NCI-H2029 (cell line): ENCODE data around the gene ELN.

Experiments
- DNase-seq: peaks from one replicate; lab custom pipeline; 2025; lab: John Stamatoyannopoulos, UW

Gene ELN

DNA sequence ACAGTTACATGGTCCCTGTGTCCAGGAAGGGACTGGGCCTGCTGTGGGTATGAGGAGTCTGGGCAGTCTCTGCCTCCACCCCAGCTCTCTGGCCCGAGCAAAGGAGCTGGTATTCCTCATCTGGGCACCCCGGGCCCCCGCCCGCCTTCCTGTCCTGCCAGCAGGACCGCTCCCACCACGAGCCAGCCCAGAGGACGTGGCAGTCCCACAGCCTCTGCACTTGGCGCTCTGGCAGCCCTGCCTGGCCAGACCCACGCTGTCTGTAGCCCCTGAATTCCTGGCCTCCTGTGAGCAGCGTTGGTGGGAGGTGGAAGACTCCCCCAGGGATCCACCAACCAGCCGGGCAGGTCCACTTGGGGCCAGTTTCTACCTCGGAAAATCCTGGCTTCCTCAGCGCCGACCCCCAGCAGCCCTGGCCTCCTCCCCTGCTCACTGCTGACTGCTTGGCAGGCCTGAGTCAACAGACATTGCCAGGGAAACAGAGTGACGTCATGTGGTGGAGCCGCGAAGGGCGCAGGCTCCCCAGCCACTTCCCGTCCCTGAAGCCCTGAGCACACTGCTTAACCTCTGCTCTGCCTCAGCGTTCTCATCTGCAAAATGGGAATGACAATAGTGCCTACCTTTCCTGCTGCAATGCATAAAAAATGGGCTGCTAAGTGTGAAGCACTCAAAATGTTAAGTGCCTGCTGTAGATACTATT is 34.0 kb downstream of the ELN start:
- DNase-seq, result peak; percentile 72

DNA sequence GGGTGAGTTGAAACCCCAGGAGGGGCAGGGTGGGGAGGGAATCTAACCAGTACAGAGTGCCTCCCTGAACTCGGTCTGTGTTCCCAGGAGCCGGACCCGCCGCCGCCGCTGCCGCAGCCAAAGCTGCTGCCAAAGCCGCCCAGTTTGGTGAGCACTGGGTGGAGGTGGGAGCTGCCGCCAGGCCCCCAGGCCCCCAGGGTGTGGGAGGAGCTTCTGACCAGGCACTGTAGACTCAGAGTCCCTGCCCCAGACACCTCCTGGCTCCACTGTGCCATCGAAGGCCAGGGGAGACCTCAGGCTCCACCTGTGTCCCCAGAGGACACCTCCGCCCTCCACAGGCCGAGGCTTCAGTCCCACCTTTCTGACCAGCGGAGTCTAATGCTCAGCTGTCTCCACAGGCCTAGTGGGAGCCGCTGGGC is 35.3 kb downstream of the ELN start:
- no peak for DNase-seq

DNA sequence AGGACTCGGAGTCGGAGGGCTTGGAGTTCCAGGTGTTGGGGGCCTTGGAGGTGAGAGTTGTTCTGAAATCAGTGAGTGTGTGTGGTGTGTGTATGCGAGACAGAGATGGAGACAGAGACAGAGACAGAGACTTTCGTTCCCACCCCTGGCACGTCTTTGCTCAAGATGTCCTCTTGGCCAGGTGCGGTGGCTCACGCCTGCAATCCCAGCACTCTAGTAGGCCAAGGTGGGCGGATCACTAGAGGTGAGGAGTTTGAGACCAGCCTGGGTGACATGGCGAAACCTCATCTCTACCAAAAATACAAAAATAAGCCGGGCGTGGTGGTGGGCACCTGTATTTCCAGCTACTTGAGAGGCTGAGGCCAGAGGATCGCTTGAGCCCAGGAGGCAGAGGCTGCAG is 35.7 kb downstream of the ELN start:
- DNase-seq, result no peak

GRCh38 chr7:74064696-74065095 is 36.7 kb downstream of the ELN start:
- DNase-seq, result no peak

- DNase-seq, result no peak
Observed at GRCh38 chr7:74066626-74067025, 38.7 kb downstream of the ELN start.

- DNase-seq, result no peak
Observed at GRCh38 chr7:74068378-74069085, 40.6 kb downstream of the ELN start.

- no peak for DNase-seq
Observed at GRCh38 chr7:74069086-74069541, 41.1 kb downstream of the ELN start.

DNA sequence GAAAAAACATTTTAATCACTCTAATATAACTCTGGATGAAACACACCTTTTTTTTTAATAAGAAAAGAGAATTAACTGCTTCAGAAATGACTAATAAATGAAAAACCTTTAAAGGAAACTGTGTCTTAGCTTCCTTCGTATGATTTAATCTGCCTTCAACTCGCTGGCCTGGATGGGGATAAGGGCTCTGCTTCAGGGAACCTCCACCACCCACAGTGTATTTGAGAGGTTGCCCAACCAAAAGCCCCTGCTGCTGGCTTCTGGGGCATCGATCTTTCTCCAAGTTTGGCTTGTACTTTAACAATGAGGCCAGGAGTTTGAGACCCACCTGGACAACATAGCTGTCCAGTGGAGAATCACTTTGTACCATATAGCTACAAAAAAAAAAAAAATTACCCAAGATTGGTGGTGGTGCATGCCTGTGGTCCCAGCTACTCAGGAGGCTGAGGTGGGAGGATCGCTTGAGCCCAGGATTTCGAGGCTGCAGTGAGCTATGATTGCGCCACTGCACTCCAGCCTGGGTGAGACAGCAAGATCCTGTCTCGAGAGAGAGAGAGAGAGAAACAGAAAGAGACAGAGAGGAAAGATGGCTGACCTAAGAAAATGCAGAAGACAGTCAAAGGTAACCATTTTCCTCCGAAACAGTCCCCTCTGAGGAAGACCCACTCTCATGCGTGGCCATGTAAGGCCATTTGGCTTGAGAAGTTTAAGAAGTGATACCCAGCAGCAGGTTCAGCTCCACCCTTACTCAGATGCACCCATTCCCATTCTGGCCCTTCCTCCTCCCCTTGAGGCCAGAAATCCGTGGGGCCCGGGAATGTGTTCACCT is 42.0 kb downstream of the ELN start:
- DNase-seq, result no peak

GRCh38 chr7:74070619-74070921 is 42.6 kb downstream of the ELN start:
- DNase-seq, result no peak

- no peak for DNase-seq
Observed at GRCh38 chr7:74071121-74071520, 43.1 kb downstream of the ELN start.

GRCh38 chr7:74074770-74075169 is 46.8 kb downstream of the ELN start:
- DNase-seq, result no peak

DNA sequence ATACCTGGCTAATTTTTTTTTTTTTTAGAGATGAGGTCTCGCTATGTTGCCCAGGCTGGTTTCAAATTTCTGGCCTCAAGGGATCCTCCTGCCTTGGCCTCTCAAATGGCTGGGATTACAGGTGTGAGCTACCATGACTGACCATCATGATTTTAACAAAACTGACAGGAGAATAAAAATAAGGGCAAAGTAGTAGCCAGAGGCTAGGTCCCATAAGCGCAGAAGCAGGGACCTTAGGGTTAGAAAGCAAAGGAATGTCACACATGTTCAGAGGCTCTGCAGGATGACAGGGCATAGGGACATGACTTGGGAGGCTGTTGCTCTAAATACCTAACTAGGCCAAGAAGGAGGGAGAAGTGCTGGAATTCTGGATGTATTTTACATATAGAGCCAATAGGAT is 50.5 kb downstream of the ELN start:
- no peak for DNase-seq

DNA sequence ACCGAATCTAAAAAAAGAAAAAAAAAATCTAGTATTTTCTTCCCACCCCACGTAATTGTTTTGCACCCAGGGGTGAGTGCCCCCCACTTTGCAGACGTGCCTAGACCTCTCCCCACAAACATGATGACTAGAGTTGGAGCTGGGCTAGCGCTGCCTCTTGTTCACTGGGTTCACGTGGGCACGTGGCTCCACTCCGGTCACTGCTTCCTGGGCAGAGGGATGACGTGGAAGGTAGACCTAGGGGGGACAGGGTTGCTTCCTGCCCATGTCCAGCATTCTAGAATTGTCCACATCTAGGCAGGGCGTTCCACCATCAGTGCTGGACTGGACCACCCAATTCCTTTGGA is 54.8 kb downstream of the ELN start:
- DNase-seq, result no peak

DNA sequence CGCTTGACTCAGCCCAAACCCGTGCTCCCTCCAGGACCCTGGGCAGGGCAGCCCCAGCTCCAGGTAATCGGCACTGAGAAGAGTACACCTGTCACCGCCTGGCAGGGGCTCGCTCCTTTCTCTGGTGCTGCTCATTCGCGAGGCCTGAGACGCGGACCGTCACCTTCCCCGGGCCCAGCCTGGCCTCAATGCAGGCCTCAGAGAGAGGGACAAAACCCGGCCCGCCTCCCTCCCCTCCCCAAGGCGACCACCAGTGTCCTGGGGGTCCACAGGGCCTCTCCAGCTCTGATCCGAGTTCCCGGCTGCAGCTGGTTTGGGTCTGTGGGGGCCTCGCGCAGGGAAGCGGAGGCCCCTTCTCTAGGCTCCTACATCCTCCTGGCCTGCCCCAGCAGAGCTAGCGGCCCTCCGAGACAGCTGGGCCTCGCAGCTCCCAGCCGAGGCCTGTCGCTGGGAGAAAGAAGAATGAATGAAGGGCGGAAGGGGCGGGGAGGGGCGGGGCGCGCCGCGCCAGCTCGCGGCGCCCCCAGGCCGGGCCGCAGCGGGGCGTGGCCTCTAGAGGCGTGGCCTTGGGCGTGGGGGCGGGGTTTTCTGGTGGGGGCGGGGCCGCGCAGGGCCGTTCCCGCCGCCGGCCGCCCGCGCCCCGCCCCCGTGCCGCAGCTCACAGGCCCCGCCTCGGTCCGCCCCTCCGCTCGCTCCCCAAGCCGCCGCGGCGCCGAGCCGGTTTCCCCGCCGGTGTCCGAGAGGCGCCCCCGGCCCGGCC is 55.3 kb downstream of the ELN start, which contains the start of gene LIMK1:
Gene LIMK1, plus strand, starts transcription at position 688 of the 760 bp plus-strand sequence. CDS start 187 bp downstream, outside the sequence.
- peak; percentile 51 for DNase-seq

DNA sequence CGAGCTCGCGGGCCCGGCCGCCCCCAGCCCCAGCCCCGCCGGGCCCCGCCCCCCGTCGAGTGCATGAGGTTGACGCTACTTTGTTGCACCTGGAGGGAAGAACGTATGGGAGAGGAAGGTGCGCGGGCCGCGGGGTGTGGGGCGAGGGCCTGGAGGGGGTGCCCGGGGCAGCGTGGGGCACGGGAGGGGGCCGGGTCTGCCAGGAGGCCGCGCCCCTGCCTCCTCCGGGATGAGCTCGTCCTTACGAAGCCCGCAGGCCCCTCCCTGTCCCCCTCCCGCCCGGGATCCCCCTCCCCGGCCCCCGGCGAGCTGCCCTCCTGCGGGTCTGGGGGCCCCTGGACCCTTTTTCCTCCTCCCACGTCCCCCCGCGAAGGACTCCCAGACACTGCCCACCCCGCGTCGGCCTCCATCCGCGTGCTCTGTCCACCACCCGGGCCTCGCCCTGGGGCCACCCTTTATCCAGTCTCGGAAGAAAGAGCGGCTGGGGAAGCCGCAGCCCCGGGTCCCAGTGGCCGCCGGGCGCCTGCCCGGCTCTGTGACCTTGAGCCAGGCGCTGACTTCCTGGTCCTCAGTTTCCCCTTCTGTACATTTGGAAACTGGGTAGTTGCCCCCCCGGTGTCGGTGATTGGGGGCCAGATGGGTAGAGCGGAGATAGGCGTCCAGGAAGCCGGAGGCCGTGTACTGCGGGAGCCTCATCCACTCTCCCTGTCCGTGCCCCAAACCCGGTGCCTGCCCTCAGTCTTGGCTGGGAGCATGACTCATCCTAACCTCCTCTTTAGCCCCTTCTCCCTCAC is 56.2 kb downstream of the ELN start:
- no peak for DNase-seq

DNA sequence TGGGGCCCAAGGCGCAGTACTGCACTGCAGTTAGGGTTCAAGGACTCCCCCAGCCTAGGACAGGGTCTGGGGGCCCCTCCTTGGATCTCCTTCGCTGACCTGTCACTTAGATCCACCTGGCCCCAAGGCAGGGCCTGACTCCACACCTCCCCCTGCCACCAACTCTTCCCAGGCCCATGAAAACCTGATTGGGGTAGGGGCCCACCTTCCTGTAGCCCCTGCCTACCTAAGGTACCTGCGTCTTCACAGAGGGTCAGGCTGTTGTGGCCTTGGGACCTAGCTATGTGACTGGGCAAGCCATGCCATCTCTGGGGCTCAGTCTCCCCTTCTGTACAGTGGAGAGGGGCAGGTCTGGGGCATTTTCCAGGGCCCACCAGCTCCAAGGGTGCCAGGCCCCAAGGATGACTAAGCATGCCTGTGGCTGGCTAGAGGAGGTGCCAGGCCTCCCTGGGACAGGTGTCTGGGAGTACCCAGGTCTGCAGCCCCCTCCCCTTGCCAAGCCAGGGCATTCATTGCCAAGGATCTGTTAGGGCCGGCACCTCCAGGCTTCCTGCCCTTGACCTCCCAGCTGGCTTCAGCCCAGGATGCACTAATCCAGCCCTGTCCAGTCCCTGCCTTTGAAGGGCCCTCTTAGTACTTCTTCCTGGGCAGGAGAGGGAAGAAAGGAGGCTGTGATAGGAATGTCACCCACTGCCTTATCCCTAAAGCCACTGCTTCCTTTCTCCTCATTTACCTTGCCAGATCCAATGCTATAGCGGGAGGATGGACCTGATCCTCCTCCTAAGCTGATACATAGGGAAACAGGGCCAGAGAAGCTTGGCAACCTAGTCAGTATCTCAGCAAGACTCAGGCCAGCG is 57.0 kb downstream of the ELN start:
- DNase-seq, result peak; percentile 57

GRCh38 chr7:74087791-74088453 is 59.9 kb downstream of the ELN start:
- no peak for DNase-seq

DNA sequence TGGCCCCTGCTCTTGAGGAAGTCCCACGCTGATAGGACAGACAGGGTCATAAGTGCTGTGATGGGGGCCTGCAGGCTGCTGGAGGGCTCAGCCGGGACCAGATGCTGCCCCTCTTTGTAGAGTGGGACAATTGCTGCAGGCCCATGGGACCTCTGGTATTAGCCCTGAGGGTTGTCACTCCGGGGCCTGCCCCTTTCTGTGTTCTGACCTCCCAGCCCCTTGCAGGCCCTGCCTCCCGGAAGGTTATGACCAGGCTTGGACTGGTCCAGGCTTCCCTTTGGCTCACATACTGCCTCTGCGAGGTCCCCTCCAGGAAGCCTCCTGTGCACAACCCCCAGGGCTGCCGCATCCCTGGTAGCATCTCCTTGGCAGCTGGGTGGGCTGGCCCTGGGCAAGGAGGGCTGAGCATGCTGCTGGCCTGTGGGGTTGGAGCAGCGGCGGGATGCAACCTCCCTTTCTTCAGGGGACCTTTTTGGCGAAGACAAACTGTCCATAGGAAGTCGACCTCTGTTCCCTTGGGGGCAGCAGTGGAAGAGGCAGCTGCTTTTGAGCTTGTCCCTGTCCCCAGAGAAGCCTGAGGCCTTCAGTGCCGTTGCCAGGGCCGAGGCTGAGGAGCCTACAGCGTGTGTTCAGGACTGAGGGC is 64.5 kb downstream of the ELN start:
- DNase-seq, result no peak

DNA sequence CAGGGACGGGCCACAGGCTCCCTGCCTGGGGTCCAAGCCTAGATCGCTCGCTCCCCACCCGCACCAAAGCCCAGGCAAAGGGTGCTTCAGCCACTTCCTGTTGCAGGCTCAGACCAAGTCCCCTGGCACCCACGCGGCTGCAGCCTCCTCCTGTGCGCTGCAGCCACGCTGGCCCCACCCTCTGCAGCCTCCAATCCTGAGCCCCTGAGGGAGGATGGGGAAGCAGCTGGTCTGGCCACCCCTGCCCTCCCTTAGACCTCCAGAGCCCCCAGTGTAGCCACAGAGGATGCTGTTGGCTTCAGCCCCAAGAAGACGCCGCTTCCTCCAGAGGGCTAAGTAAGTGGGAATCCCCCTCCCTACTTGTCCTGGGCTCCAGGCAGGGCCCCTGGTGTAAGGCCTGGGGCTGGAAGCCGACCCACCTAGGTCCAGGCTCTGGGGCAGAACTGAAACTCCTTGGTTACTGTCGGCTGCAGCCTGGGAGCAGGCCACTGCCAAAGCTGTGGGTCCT is 65.0 kb downstream of the ELN start:
- no peak for DNase-seq
